G401 (cell line): ENCODE data around the gene USH2A. TPM values are rescaled to one million over a fixed set of nuclear protein-coding genes. Genes with fewer than 3 reads are reported as not detected.

ENCODE experiments used
- DNase-seq: peaks from one replicate; pipeline ENCODE4 v3.0.0-alpha.2; 2015; ENCODE audit warnings: low spot score
- in situ Hi-C: cut with HindIII; loops from 2 replicates; pipeline ENCODE4 v1.10.0; 2016; ENCODE audit warnings: low sequenced_read_pairs, mixed read lengths
- total RNA-seq: library from RNA; depleted of rRNA; stranded (reverse); fragments of >200 nt; shearing (Covaris generic); gene quantifications from 2 replicates; pipeline ENCODE4 v1.2.3, GENCODE V29; 2014

USH2A gene
- total RNA-seq, 1 experiment from 2014 or later: not detected

- no peak for DNase-seq
- in situ Hi-C loops: no loop called here
These were observed 206.9 kb downstream of the USH2A start for GRCh38 chr1:216216305-216216704.

- no peak for DNase-seq
- in situ Hi-C loops: no loop called here
These were observed 208.1 kb downstream of the USH2A start for GRCh38 chr1:216215169-216215568.

- no peak for DNase-seq
- in situ Hi-C loops: no loop called here
These were observed 210.4 kb downstream of the USH2A start for GRCh38 chr1:216212826-216213225.

- in situ Hi-C loops: no loop called here
- DNase-seq: no peak
These were observed 213.2 kb downstream of the USH2A start for GRCh38 chr1:216210081-216210480.

GRCh38 chr1:216209125-216209524, 214.1 kb downstream of the USH2A start:
- in situ Hi-C loops: no loop called here
- DNase-seq: no peak

GRCh38 chr1:216207154-216207553, 216.1 kb downstream of the USH2A start:
- in situ Hi-C loops: no loop called here
- DNase-seq: no peak

GRCh38 chr1:216205176-216205575, 218.1 kb downstream of the USH2A start:
- in situ Hi-C loops: no loop called here
- DNase-seq: no peak

- DNase-seq: no peak
- in situ Hi-C loops: no loop called here
These were observed 221.3 kb downstream of the USH2A start for GRCh38 chr1:216201946-216202345.

- in situ Hi-C loops: no loop called here
- DNase-seq: no peak
These were observed 222.3 kb downstream of the USH2A start for GRCh38 chr1:216200941-216201340.

- no peak for DNase-seq
- in situ Hi-C loops: no loop called here
These were observed 228.5 kb downstream of the USH2A start for GRCh38 chr1:216194721-216195120.

GRCh38 chr1:216193839-216194443, 229.3 kb downstream of the USH2A start:
- peak; percentile 4 for DNase-seq
- in situ Hi-C loops: no loop called here

GRCh38 chr1:216190438-216190837, 232.8 kb downstream of the USH2A start:
- in situ Hi-C loops: no loop called here

GRCh38 chr1:216186816-216187215, 236.4 kb downstream of the USH2A start:
- in situ Hi-C loops: no loop called here

More at GRCh38 chr1:216190438-216190837, 232.8 kb downstream of the USH2A start:
- DNase-seq: no peak

GRCh38 chr1:216186141-216186540, 237.1 kb downstream of the USH2A start:
- DNase-seq: no peak
- in situ Hi-C loops: no loop called here

More at GRCh38 chr1:216186816-216187215, 236.4 kb downstream of the USH2A start:
- no peak for DNase-seq

GRCh38 chr1:216184126-216184680, 239.0 kb downstream of the USH2A start:
- in situ Hi-C loops: no loop called here
- no peak for DNase-seq

- DNase-seq: no peak
- in situ Hi-C loops: no loop called here
These were observed 239.8 kb downstream of the USH2A start for GRCh38 chr1:216183454-216183853.

GRCh38 chr1:216183007-216183406, 240.2 kb downstream of the USH2A start:
- in situ Hi-C loops: no loop called here

GRCh38 chr1:216181590-216181989, 241.7 kb downstream of the USH2A start:
- in situ Hi-C loops: no loop called here
- DNase-seq: no peak

More at GRCh38 chr1:216183007-216183406, 240.2 kb downstream of the USH2A start:
- no peak for DNase-seq

GRCh38 chr1:216178281-216178680, 245.0 kb downstream of the USH2A start:
- in situ Hi-C loops: no loop called here
- no peak for DNase-seq

GRCh38 chr1:216176970-216177369, 246.3 kb downstream of the USH2A start:
- in situ Hi-C loops: no loop called here
- DNase-seq: no peak

GRCh38 chr1:216175714-216176113, 247.5 kb downstream of the USH2A start:
- DNase-seq: no peak
- in situ Hi-C loops: no loop called here
